GM23338 (cell line): Measurements from ENCODE around the gene MON1B. TPM values are rescaled to one million over a fixed set of nuclear protein-coding genes. Genes with fewer than 3 reads are reported as not detected.
A peak's percentile ranks its signal among the peaks of the same experiment; 100 is the strongest.

Experiments
- ATAC-seq: fragments of 200-7000 bp; cut with Tn5 transposase; 3 replicates; pipeline ENCODE4 v1.9.1; 2020
- DNase-seq: peaks from one replicate; pipeline ENCODE4 v3.0.0-alpha.2; 2015; ENCODE audit warnings: low spot score
- H2AFZ ChIP-seq: fragments of 200-600 bp; sonication (generic); 2 replicates; pipeline ENCODE4 v1.8.0; 2016; ENCODE audit warnings: antibody characterized with exemption, mild to moderate bottlenecking, moderate library complexity
- H3F3A ChIP-seq: fragments of 200-600 bp; sonication (generic); replicated peaks from 2 replicates; pipeline ENCODE4 v1.8.0; 2017; ENCODE audit warnings: antibody characterized with exemption, mixed run types, low read depth
- H3K27ac ChIP-seq: fragments of 200-600 bp; sonication (generic); 2 replicates; pipeline ENCODE4 v1.6.1; 2016; ENCODE audit warnings: low read depth
- H3K27me3 ChIP-seq: fragments of 200-600 bp; sonication (generic); 2 replicates; pipeline ENCODE4 v1.8.0; 2016; ENCODE audit warnings: mild to moderate bottlenecking, mixed run types, moderate library complexity; ENCODE audit not compliant: insufficient read depth
- H3K36me3 ChIP-seq: fragments of 200-600 bp; sonication (generic); 2 replicates; pipeline ENCODE4 v1.8.0; 2016; ENCODE audit warnings: mild to moderate bottlenecking; ENCODE audit not compliant: insufficient read depth
- H3K4me1 ChIP-seq: fragments of 200-600 bp; sonication (generic); 2 replicates; pipeline ENCODE4 v1.8.0; 2016; ENCODE audit warnings: mild to moderate bottlenecking, moderate library complexity; ENCODE audit not compliant: insufficient read depth
- H3K4me2 ChIP-seq: fragments of 200-600 bp; sonication (generic); 2 replicates; pipeline ENCODE4 v1.7.1; 2017; ENCODE audit warnings: mixed run types
- H3K4me3 ChIP-seq: fragments of 200-600 bp; sonication (generic); 2 replicates; pipeline ENCODE4 v1.6.1; 2016; ENCODE audit warnings: mixed run types
- H3K79me2 ChIP-seq: fragments of 200-600 bp; sonication (generic); replicated peaks from 2 replicates; pipeline ENCODE4 v1.8.0; 2017; ENCODE audit warnings: mild to moderate bottlenecking; ENCODE audit not compliant: insufficient read depth
- H3K9me2 ChIP-seq: fragments of 200-600 bp; sonication (generic); 2 replicates; pipeline ENCODE4 v1.8.0; 2017; ENCODE audit not compliant: insufficient read depth
- H4K20me1 ChIP-seq: fragments of 200-600 bp; sonication (generic); replicated peaks from 2 replicates; pipeline ENCODE4 v1.8.0; 2017; ENCODE audit warnings: mild to moderate bottlenecking; ENCODE audit not compliant: insufficient read depth
- H3K27ac Mint-ChIP-seq: 2 replicates; pipeline ENCODE4 v1.8.0; 2020; ENCODE audit warnings: inconsistent platforms, mild to moderate bottlenecking, moderate library complexity, mixed read lengths
- H3K27me3 Mint-ChIP-seq: 3 replicates; pipeline ENCODE4 v1.8.0; 2022; ENCODE audit warnings: low read depth, mild to moderate bottlenecking, moderate library complexity, mixed read lengths, inconsistent platforms; ENCODE audit not compliant: insufficient read depth, poor library complexity
- H3K36me3 Mint-ChIP-seq: 3 replicates; pipeline ENCODE4 v1.8.0; 2021; ENCODE audit warnings: low read depth, mild to moderate bottlenecking, inconsistent platforms, moderate library complexity, mixed read lengths
- H3K4me1 Mint-ChIP-seq: 3 replicates; pipeline ENCODE4 v1.8.0; 2020; ENCODE audit warnings: mild to moderate bottlenecking, inconsistent platforms, mixed read lengths
- H3K4me3 Mint-ChIP-seq: 3 replicates; pipeline ENCODE4 v1.8.0; 2021; ENCODE audit warnings: moderate library complexity, mild to moderate bottlenecking, inconsistent platforms, mixed read lengths
- H3K9me3 Mint-ChIP-seq: 3 replicates; pipeline ENCODE4 v1.8.0; 2020; ENCODE audit warnings: moderate library complexity, mild to moderate bottlenecking, inconsistent platforms, mixed read lengths
- CREB1 ChIP-seq: fragments of 250-450 bp; sonication (Bioruptor Pico); IDR thresholded peaks from 2 replicates; pipeline ENCODE4 v1.5.0; 2020; ENCODE audit warnings: low read depth, mild to moderate bottlenecking, moderate library complexity
- CTCF ChIP-seq, 2 experiments: fragments of 200-600 bp in 1 of 2; sonication (generic) in 1 of 2; conservative IDR thresholded peaks; 2 replicates each; pipeline versions ENCODE4 v1.5.1 to v1.6.1; 2016 to 2017; ENCODE audit warnings: antibody characterized with exemption in 2 of 2, low read depth in 2 of 2, mild to moderate bottlenecking in 2 of 2, moderate library complexity in 1 of 2
- ETS1 ChIP-seq: IDR thresholded peaks from 2 replicates; pipeline ENCODE4 v1.6.1; 2016; ENCODE audit warnings: antibody characterized with exemption
- EZH2 ChIP-seq: fragments of 200-600 bp; sonication (generic); IDR thresholded peaks from one replicate; pipeline ENCODE4 v1.8.0; 2017; ENCODE audit warnings: antibody characterized with exemption, mild to moderate bottlenecking, low read depth; ENCODE audit not compliant: unreplicated experiment
- EZH2phosphoT487 ChIP-seq: fragments of 200-600 bp; sonication (generic); IDR thresholded peaks from one replicate; pipeline ENCODE4 v1.8.1; 2018; ENCODE audit warnings: antibody characterized with exemption; ENCODE audit not compliant: unreplicated experiment
- JUNB ChIP-seq: IDR thresholded peaks from one replicate; pipeline ENCODE4 v1.6.1; 2016; ENCODE audit warnings: antibody characterized with exemption; ENCODE audit not compliant: unreplicated experiment
- NANOG ChIP-seq: IDR thresholded peaks from 2 replicates; pipeline ENCODE4 v1.6.1; 2016; ENCODE audit warnings: antibody characterized with exemption, borderline replicate concordance
- POLR2AphosphoS5 ChIP-seq: IDR thresholded peaks from 2 replicates; pipeline ENCODE4 v1.6.1; 2016; ENCODE audit warnings: antibody characterized with exemption, low read depth
- REST ChIP-seq: IDR thresholded peaks from one replicate; pipeline ENCODE4 v1.6.1; 2018; ENCODE audit warnings: antibody characterized with exemption; ENCODE audit not compliant: unreplicated experiment
- STAT1 ChIP-seq: IDR thresholded peaks from one replicate; pipeline ENCODE4 v1.6.1; 2016; ENCODE audit warnings: antibody characterized with exemption; ENCODE audit not compliant: unreplicated experiment
- ZNF114 ChIP-seq: fragments of 250-450 bp; sonication (Bioruptor Pico); IDR thresholded peaks from 2 replicates; pipeline ENCODE4 v1.5.0; 2020; ENCODE audit warnings: mild to moderate bottlenecking, moderate library complexity
- ZNF331 ChIP-seq: fragments of 250-450 bp; sonication (Bioruptor Pico); IDR thresholded peaks from 2 replicates; pipeline ENCODE4 v1.5.0; 2020; ENCODE audit warnings: low read depth, mild to moderate bottlenecking, moderate library complexity
- ZNF462 ChIP-seq: fragments of 250-450 bp; sonication (Bioruptor Pico); IDR thresholded peaks from 2 replicates; pipeline ENCODE4 v1.5.0; 2020; ENCODE audit warnings: mild to moderate bottlenecking, moderate library complexity
- polyA plus RNA-seq: library from polyadenylated mRNA; unstranded; fragments of >200 nt; fragmentation: Nextera tagmentation; extraction: Ambion mirVana; gene quantifications from 2 replicates; pipeline ENCODE4 v1.2.1, GENCODE V29; 2016
- total RNA-seq: library from RNA; depleted of rRNA; stranded (reverse); fragments of >200 nt; shearing (Covaris generic); gene quantifications from 2 replicates; pipeline ENCODE4 v1.2.3, GENCODE V29; 2014

MON1B gene
- total and polyA plus RNA-seq, 2 experiments from 2014 or later: 9.7 to 30.2 TPM

GRCh38 chr16:77190190-77190477 lies 856 bp upstream of the MON1B start:
- peaks cover 20% of the 10 kb centered on the region for H3K79me2 ChIP-seq
- no peaks in the 10 kb centered on the region for H3F3A ChIP-seq
- H3K9me2 ChIP-seq: no peaks in the 10 kb centered on the region
- DNase-seq (no peak), ATAC-seq (peak; percentile 2; the same call in 1 of the 3 replicates)
- no peaks in the 10 kb centered on the region for H3K27me3 ChIP-seq
- peaks cover 20% of the 10 kb centered on the region for H3K4me1 Mint-ChIP-seq
- peaks cover 13% of the 10 kb centered on the region for H3K36me3 Mint-ChIP-seq
- peak overlapping the region; percentile 73 for H3K4me2 ChIP-seq
- peaks cover 13% of the 10 kb centered on the region; the same call in 1 of the 2 replicates for H3K4me1 ChIP-seq
- peaks cover 2% of the 10 kb centered on the region; the same call in 2 of the 3 replicates for H3K9me3 Mint-ChIP-seq
- TF ChIP-seq CTCF (conservative IDR thresholded peaks at IDR 0.05; ENCODE audit: low read depth in 2 of 2) (no peak), ZNF114 (CRISPR knock-in tag) (no peak), STAT1 (no peak), NANOG (no peak), REST (no peak), JUNB (no peak), ZNF462 (CRISPR knock-in tag) (no peak), EZH2phosphoT487 (no peak), CREB1 (CRISPR knock-in tag) (no peak), POLR2AphosphoS5 (no peak), EZH2 (no peak), ZNF331 (no peak), ETS1 (no peak)
- peak overlapping the region; percentile 80 for H3K27ac ChIP-seq
- H3K27ac Mint-ChIP-seq: peak overlapping the region; percentile 98
- H3K27me3 Mint-ChIP-seq: peaks cover 10% of the 10 kb centered on the region
- H3K36me3 ChIP-seq: 0 out of 2 replicates have a peak, but pooled peaks cover 3% of the 10 kb centered on the region
- no peaks in the 10 kb centered on the region for H4K20me1 ChIP-seq
- H2AFZ ChIP-seq: peak overlapping the region; percentile 24
- H3K4me3 ChIP-seq: peak overlapping the region; percentile 99
- H3K4me3 Mint-ChIP-seq: peak overlapping the region; percentile 83
